NCI-H1105 (cell line): ENCODE measurements around the gene BTG1.
"Not testable (repeated sequence)": the region's sequence is repeated elsewhere in the genome, so short reads cannot be mapped to it uniquely, and the experiment has no call there.

Experiments
- DNase-seq: peaks from one replicate; lab custom pipeline; 2025; lab: John Stamatoyannopoulos, UW

BTG1 gene

GRCh38 chr12:92096346-92097136 is 49.1 kb downstream of the BTG1 start:
- DNase-seq = no peak

- DNase-seq = no peak
Observed at GRCh38 chr12:92094751-92095161, 50.9 kb downstream of the BTG1 start.

GRCh38 chr12:92094301-92094700 is 51.3 kb downstream of the BTG1 start:
- DNase-seq = not testable (repeated sequence)
